WTC11 (cell line): ENCODE data around the gene MT1G.

Experiments used
- CTCF ChIP-seq: fragments of 200-600 bp; IDR thresholded peaks from 2 replicates; pipeline ENCODE4 v1.8.0; 2022; ENCODE audit warnings: antibody characterized with exemption
- TF ChIP-seq, protein P1 (sequence below): sonication (generic); formaldehyde crosslinking; IDR thresholded peaks from 2 replicates; pipeline ENCODE4 v1.8.1; 2023; ENCODE audit warnings: mild to moderate bottlenecking, missing genetic modification reagents, moderate library complexity

GRCh38 chr16:56695246-56695645 lies 27.4 kb upstream of the MT1G start:
- no peak for TF ChIP-seq CTCF
- TF ChIP-seq, protein P1, sequence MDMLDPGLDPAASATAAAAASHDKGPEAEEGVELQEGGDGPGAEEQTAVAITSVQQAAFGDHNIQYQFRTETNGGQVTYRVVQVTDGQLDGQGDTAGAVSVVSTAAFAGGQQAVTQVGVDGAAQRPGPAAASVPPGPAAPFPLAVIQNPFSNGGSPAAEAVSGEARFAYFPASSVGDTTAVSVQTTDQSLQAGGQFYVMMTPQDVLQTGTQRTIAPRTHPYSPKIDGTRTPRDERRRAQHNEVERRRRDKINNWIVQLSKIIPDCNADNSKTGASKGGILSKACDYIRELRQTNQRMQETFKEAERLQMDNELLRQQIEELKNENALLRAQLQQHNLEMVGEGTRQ, result no peak
